Stimulated activated naive CD8-positive, alpha-beta T cell treated with anti-CD3 and anti-CD28 coated beads, Interleukin-15, amount 100 ng/mL, for 72 hours (primary cell): Measurements from ENCODE around the gene GCN1.
A peak's percentile ranks its signal among the peaks of the same experiment; 100 is the strongest.

Experiments
- ATAC-seq: fragments of 150-1000 bp; cut with Tn5 transposase; 2 replicates; pipeline ENCODE4 v1.10.0; 2021; ENCODE audit warnings: mild to moderate bottlenecking, moderate library complexity
- DNase-seq, 2 donors: peaks; one replicate each; pipeline ENCODE4 v3.0.0; 2021 to 2022
- H3K27ac Mint-ChIP-seq, 2 donors: one replicate each; pipeline ENCODE4 v1.8.0; 2022; ENCODE audit warnings: mild to moderate bottlenecking in 2 of 2, mixed read lengths in 2 of 2, moderate library complexity in 2 of 2
- H3K27me3 Mint-ChIP-seq: one replicate; pipeline ENCODE4 v1.8.0; 2022; ENCODE audit warnings: mixed read lengths
- H3K4me1 Mint-ChIP-seq: one replicate; pipeline ENCODE4 v1.8.0; 2022; ENCODE audit warnings: mild to moderate bottlenecking, mixed read lengths
- H3K4me3 Mint-ChIP-seq, 2 donors: one replicate each; pipeline ENCODE4 v1.8.0; 2022; ENCODE audit warnings: mild to moderate bottlenecking in 2 of 2, mixed read lengths in 2 of 2, moderate library complexity in 1 of 2
- H3K9me3 Mint-ChIP-seq, 2 donors: one replicate each; pipeline ENCODE4 v1.8.0; 2022; ENCODE audit warnings: mixed read lengths in 2 of 2

Gene GCN1

GRCh38 chr12:120231316-120232011, 36.9 kb upstream of the GCN1 start:
- ATAC-seq (peak; percentile 87), DNase-seq (peak; percentile 60 to 86)
- Mint-ChIP-seq H3K27ac (peak overlapping the region; percentile 91 to 97), H3K4me1 (peaks cover 93% of the 10 kb centered on the region), H3K4me3 (peak overlapping the region; percentile 66 to 79), H3K9me3 (no peaks in the 10 kb centered on the region), H3K27me3 (no peaks in the 10 kb centered on the region)

- DNase-seq (no peak), ATAC-seq (no peak)
- Mint-ChIP-seq H3K27me3 (no peaks in the 10 kb centered on the region), H3K9me3 (no peaks in the 10 kb centered on the region), H3K4me3 (peak overlapping the region; percentile 66 to 79), H3K27ac (peak overlapping the region; percentile 91 to 97), H3K4me1 (peaks cover 94% of the 10 kb centered on the region)
These were observed 36.4 kb upstream of the GCN1 start for GRCh38 chr12:120230974-120231315.

- no peaks in the 10 kb centered on the region for H3K27me3 Mint-ChIP-seq
- ATAC-seq (no peak), DNase-seq (no peak)
- H3K9me3 Mint-ChIP-seq: no peaks in the 10 kb centered on the region
- H3K4me3 Mint-ChIP-seq: peak overlapping the region; percentile 66 to 79
- peaks cover 94% of the 10 kb centered on the region for H3K4me1 Mint-ChIP-seq
- H3K27ac Mint-ChIP-seq: peak overlapping the region; percentile 91 to 97
These were observed 35.9 kb upstream of the GCN1 start for GRCh38 chr12:120230326-120230973.

GRCh38 chr12:120229487-120230325, 35.2 kb upstream of the GCN1 start:
- H3K4me1 Mint-ChIP-seq: peaks cover 94% of the 10 kb centered on the region
- no peaks in the 10 kb centered on the region for H3K9me3 Mint-ChIP-seq
- DNase-seq (no peak), ATAC-seq (no peak)
- peak overlapping the region; percentile 55 to 77 for H3K27ac Mint-ChIP-seq
- no peaks in the 10 kb centered on the region for H3K27me3 Mint-ChIP-seq
- H3K4me3 Mint-ChIP-seq: no peak overlapping the region

- peak overlapping the region in 1 of 2 donors; percentile 80 for H3K4me3 Mint-ChIP-seq
- peaks cover 94% of the 10 kb centered on the region for H3K4me1 Mint-ChIP-seq
- no peaks in the 10 kb centered on the region for H3K9me3 Mint-ChIP-seq
- ATAC-seq: no peak
- H3K27me3 Mint-ChIP-seq: no peaks in the 10 kb centered on the region
- no peak overlapping the region for H3K27ac Mint-ChIP-seq
- no peak for DNase-seq
These were observed 34.6 kb upstream of the GCN1 start for GRCh38 chr12:120229071-120229486.

- ATAC-seq (peak; percentile 80), DNase-seq (peak; percentile 79 to 87)
- H3K27me3 Mint-ChIP-seq: no peaks in the 10 kb centered on the region
- peak overlapping the region; percentile 48 to 80 for H3K4me3 Mint-ChIP-seq
- H3K27ac Mint-ChIP-seq: peak overlapping the region; percentile 36 to 93
- H3K9me3 Mint-ChIP-seq: no peaks in the 10 kb centered on the region
- peaks cover 88% of the 10 kb centered on the region for H3K4me1 Mint-ChIP-seq
These were observed 34.0 kb upstream of the GCN1 start for GRCh38 chr12:120228291-120229070.

GRCh38 chr12:120228041-120228290, 33.5 kb upstream of the GCN1 start:
- Mint-ChIP-seq H3K9me3 (no peaks in the 10 kb centered on the region), H3K4me3 (peak overlapping the region in 1 of 2 donors; percentile 48), H3K4me1 (peaks cover 83% of the 10 kb centered on the region), H3K27ac (peak overlapping the region in 1 of 2 donors; percentile 63), H3K27me3 (no peaks in the 10 kb centered on the region)
- ATAC-seq: no peak
- DNase-seq: no peak

- DNase-seq: no peak
- H3K4me1 Mint-ChIP-seq: peaks cover 78% of the 10 kb centered on the region
- no peaks in the 10 kb centered on the region for H3K27me3 Mint-ChIP-seq
- peak overlapping the region in 1 of 2 donors; percentile 48 for H3K4me3 Mint-ChIP-seq
- H3K9me3 Mint-ChIP-seq: no peaks in the 10 kb centered on the region
- peak overlapping the region in 1 of 2 donors; percentile 63 for H3K27ac Mint-ChIP-seq
- no peak for ATAC-seq
These were observed 32.9 kb upstream of the GCN1 start for GRCh38 chr12:120227233-120228040.

GRCh38 chr12:120225852-120226640, 31.5 kb upstream of the GCN1 start:
- peak; percentile 49 for ATAC-seq
- H3K27ac Mint-ChIP-seq: peak overlapping the region; percentile 98
- peak in 1 of 2 donors; percentile 31 for DNase-seq
- H3K4me3 Mint-ChIP-seq: peak overlapping the region; percentile 83 to 88
- peaks cover 64% of the 10 kb centered on the region for H3K4me1 Mint-ChIP-seq
- H3K27me3 Mint-ChIP-seq: no peaks in the 10 kb centered on the region
- no peaks in the 10 kb centered on the region for H3K9me3 Mint-ChIP-seq

- Mint-ChIP-seq H3K27ac (peak overlapping the region; percentile 98), H3K4me3 (peak overlapping the region; percentile 83 to 88), H3K4me1 (peaks cover 55% of the 10 kb centered on the region), H3K9me3 (no peaks in the 10 kb centered on the region), H3K27me3 (no peaks in the 10 kb centered on the region)
- ATAC-seq: no peak
- DNase-seq: no peak
These were observed 30.7 kb upstream of the GCN1 start for GRCh38 chr12:120225200-120225558.

GRCh38 chr12:120224304-120225199, 30.0 kb upstream of the GCN1 start:
- ATAC-seq (no peak), DNase-seq (no peak)
- Mint-ChIP-seq H3K27ac (peak overlapping the region; percentile 98), H3K9me3 (no peaks in the 10 kb centered on the region), H3K27me3 (no peaks in the 10 kb centered on the region), H3K4me1 (peaks cover 49% of the 10 kb centered on the region), H3K4me3 (peak overlapping the region; percentile 83 to 88)

GRCh38 chr12:120223458-120224303, 29.2 kb upstream of the GCN1 start:
- Mint-ChIP-seq H3K27me3 (no peaks in the 10 kb centered on the region), H3K4me3 (no peak overlapping the region), H3K4me1 (peaks cover 40% of the 10 kb centered on the region), H3K27ac (no peak overlapping the region), H3K9me3 (no peaks in the 10 kb centered on the region)
- DNase-seq: no peak
- ATAC-seq: no peak
